Fibroblast of upper back skin (primary cell): ENCODE measurements around the gene TEAD1.
A peak's percentile ranks its signal among the peaks of the same experiment; 100 is the strongest.

ENCODE experiments used
- DNase-seq: peaks from one replicate; pipeline ENCODE4 v3.0.0-alpha.2; 2013

Gene TEAD1

DNA sequence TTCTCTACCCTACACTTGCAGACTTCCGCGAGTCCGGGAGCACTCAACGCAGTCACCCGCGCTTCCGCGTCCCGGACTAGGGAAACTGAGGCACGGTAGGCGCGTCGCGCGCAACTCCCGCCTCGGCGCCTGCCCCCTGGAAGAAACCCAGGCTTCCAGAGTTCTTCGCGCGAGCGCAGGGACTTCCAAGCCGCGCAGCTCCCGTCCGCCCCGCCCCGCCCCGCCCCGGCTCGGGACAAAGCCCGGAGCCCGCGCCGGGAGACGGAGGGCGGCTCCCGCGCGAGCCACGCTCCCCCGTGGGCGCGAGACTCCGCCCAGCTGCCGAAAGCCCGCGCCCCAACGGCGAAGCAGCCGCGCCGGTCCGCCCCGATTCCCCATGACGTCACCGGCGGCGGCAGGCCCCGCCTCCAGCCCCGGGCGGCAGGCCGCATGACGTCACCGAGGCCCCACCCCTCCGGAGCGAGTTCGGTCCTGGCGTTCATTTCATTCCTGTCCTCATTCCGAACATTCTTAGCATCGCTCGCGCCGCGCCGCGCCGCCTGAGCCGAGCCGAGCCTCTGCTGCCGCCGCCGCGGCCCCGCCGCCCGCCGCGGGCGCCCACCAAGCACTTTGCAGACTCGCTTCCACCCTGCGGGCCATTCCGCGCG, at the start of gene TEAD1:
Gene TEAD1 (plus strand): TSS at position 498 of the 647 bp plus-strand sequence.
- DNase-seq, result peak; percentile 97

DNA sequence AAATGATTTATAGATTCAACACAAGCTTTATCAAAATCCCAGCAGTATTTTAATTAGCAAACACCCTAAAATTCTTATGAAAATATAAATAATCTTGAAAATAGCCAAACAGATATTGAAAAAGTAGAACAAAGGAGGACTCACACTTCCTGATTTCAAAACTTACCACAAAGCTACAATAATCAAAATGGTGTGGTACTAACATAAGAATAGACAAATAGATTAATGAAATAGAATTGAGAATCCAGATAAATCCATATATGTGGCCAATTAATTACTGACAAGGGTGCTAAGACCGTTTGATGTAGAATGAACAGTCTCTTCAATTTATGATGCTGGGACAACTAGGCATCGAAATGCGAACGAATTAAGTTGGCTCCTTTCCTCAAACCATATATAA, 49.6 kb upstream of the TEAD1 start:
- no peak for DNase-seq

GRCh38 chr11:12625438-12626071, 48.7 kb upstream of the TEAD1 start:
- peak; percentile 96 for DNase-seq

GRCh38 chr11:12626616-12627015, 47.6 kb upstream of the TEAD1 start:
- DNase-seq, result peak; percentile 10

GRCh38 chr11:12628314-12628713, 45.9 kb upstream of the TEAD1 start:
- peak; percentile 10 for DNase-seq

DNA sequence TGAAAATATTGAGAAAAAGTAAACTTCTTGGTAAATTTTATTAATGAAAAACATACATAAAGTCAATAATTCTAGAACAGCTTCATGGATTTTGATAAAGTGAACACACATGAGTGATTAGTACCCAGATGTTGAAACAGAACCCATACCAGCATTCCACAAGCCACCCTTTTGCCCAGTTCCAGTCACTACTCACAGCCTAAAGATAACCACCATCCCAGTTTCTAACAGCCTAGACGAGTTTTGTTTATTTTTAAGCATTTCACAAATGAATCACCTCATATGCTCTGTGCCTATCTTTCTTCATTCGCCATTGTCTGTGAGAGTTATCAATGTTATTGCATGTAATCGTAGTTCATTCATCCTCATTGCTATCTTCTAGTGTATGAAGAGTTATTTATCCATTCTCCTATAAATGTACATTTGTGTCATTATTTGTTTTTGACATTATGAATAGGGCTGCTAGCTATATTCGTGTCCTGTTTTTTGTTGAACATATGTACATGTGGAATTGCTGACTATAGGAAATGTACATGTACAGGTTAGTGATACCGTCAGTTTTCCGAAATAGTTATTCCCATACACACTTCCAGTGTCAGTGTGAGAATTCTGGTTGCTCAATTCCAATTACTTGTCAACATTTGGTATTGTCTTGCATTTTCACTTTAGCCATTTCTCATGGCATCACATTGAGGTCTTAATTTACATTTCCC, 44.5 kb upstream of the TEAD1 start:
- DNase-seq, result peak; percentile 23

GRCh38 chr11:12631651-12632050, 42.6 kb upstream of the TEAD1 start:
- DNase-seq, result peak; percentile 10

- no peak for DNase-seq
These were observed 39.9 kb upstream of the TEAD1 start for GRCh38 chr11:12634329-12634728.

DNA sequence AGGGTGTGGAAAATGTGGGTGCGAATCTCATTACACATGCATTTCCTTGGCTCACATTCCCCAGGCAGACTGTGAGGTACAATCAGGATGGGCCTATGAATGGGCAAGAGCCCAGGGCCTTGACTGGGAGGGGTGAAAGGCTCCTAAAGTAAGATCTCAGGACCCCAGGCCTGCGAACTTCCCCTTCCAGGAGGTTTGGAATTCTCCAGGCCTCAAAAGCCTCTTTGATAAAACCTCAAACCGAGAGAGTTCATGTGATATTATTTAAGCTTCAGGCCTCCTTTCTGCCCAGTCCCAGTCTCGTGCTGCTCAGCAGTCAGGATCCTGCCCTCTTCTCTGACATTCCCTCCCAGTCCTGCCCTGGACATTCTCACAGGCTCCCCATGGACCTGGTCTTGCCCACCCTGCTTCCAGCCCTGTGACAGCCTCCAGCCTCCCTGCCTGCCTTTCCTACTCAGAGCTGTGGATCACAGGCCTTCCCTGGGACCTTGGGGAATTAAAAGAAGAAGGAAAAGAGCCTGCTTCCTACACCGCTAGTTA, 37.3 kb upstream of the TEAD1 start:
- no peak for DNase-seq

- no peak for DNase-seq
These were observed 34.8 kb upstream of the TEAD1 start for GRCh38 chr11:12639388-12639787.

DNA sequence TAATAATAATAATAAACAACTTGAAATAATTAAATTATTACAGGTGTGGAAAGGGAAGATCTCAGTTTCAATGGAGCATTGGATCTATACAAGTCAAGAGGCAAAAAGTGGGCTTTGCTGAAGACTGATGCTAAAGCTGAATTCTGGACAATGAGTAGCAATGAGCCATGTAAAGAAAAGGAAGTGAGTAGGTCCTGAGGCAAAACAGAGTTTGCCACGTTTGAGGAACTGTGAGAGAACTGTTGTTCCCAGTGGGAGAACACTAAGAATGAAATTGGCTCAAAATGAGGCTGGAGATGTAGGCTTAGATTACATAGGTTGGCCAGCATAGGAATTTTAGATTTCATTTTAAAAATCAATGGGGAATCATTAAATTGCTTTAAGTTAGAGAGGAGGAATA, 33.9 kb upstream of the TEAD1 start:
- peak; percentile 9 for DNase-seq

DNA sequence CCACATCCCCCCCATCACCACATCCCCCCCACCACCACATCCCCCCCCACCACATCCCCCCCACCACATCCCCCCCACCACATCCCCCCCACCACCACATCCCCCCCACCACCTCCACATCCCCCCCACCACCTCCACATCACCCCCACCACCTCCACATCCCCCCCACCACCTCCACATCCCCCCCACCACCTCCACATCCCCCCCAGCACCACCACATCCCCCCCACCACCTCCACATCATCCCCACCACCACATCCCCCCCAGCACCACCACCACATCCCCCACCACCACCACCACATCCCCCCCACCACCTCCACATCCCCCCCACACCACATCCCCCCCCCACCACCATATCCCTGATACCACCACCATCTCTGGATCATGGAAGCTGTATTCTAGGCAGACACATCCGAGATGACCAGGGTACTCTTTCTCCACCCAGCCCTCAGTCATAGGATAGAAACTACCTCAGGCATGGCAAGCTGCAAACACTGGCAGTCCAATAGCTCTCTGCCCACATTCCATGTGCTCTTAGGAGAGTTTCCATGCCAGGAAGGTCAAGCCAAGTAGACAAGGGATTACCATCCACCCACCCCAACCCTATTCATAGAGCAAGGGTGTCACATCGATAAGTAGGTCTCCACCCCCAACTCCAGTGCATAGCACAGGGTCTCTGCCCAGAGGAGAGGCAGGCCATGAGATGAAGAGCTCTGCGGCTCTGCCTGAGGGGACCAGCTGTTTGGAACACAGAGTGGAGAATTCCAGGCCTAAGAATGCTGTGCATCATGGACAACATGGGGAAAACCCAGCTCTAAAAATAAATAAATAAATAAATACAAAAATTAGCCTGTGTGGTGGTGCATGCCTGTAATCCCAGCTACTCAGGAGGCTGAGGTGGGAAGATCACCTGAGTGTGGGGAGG, 33.0 kb upstream of the TEAD1 start:
- DNase-seq, result no peak

- peak; percentile 57 for DNase-seq
These were observed 32.2 kb upstream of the TEAD1 start for GRCh38 chr11:12642040-12642439.

DNA sequence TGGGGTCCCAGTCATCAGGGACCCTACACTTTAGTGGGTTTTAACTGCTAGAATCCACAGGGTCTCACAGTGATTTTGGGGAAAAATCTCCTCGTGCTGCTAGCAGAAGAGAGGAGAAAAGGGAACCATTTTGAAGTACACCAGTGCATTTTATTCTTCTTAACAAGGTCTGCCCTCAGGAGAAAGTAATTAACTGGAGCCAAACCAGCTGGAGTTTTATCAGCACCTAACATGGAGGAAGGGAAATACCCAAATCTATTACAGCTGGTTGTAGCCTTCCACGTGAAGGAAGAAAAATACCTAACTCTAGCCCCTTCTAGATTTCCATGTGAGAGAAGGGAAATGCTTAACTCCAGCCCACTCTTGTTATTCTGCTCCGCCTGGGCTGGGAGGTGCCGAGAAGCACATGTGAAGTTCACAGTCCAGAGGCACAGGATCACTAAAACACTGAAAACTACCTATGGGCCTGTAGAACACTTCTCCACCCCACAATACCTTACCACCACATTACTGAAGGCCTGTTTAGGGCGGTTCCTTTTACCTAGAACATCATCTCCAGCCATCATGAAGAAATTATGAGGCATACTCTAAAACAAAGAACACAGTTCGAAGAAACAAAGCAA, 31.3 kb upstream of the TEAD1 start:
- DNase-seq, result peak; percentile 25

- DNase-seq, result no peak
These were observed 27.7 kb upstream of the TEAD1 start for GRCh38 chr11:12646478-12646877.

DNA sequence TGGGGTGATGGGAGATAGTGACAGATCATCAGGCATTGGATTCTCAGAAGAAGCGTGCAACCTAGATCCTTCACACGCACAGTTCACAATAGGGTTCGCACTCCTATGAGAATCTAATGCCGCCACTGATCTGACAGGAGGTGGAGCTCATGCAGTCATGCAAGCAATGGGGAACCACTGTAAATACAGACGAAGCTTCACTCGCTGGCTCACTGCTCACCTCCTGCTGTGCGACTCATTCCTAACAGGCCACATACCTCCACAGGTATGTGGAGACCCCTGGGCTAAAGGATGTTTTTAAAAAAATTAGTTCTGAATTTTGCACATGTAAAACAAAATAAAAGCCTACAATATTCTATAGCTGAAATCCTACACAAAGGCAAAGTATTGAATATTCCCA, 20.5 kb upstream of the TEAD1 start:
- no peak for DNase-seq

DNA sequence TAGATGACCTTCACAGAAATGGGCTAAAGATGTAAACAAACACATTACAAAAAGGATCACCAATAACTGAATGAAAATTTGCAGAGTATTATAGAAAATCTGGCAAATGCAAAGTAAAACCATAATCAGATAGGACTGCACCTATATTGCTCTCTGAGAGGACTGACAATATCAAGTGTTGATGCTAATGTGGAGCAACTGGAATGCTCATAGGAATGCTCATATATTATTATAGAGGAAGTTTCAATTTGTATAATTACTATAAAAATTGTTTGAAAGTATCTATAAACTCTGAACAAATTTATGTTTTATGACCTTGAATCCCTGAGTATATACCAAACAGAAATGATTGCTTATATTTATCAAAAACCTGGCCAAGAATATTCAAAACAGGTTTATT, 18.4 kb upstream of the TEAD1 start:
- no peak for DNase-seq

DNA sequence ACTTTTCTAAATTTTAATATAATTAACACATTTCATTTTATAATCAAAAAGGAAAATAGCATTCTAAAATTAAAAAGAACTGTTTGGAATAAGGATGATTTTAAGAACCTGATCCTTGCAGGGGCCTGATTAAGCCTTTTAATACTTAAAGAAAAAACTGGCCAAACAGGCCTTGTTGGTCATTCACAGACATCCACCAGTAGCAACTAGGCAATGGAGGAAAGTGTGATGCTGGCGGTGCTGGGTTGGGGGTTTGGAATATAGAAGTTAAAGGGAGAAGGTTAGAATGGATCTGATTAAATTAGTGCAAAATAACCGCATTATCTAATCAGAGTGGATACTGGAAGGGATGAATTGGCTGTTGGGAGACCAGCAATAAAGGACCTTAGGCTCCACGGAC, 16.9 kb upstream of the TEAD1 start:
- no peak for DNase-seq

GRCh38 chr11:12657981-12658380, 16.2 kb upstream of the TEAD1 start:
- DNase-seq, result no peak

- DNase-seq, result no peak
These were observed 12.0 kb upstream of the TEAD1 start for GRCh38 chr11:12662101-12662689.

GRCh38 chr11:12664385-12664784, 9.8 kb upstream of the TEAD1 start:
- no peak for DNase-seq

GRCh38 chr11:12666915-12667314, 7.3 kb upstream of the TEAD1 start:
- no peak for DNase-seq
